GM23248 (cell line): ENCODE results near the gene PRSS3. TPM values are rescaled to one million over a fixed set of nuclear protein-coding genes. Genes with fewer than 3 reads are reported as not detected.

Source experiments
- DNase-seq: peaks from one replicate; pipeline ENCODE4 v3.0.0-alpha.2; 2015
- H2AFZ ChIP-seq: fragments of 200-600 bp; sonication (generic); 2 replicates; pipeline ENCODE4 v1.6.1; 2016; ENCODE audit warnings: antibody characterized with exemption
- H3F3A ChIP-seq: fragments of 200-600 bp; sonication (generic); 2 replicates; pipeline ENCODE4 v1.6.1; 2016; ENCODE audit warnings: mild to moderate bottlenecking, antibody characterized with exemption, mixed run types; ENCODE audit not compliant: insufficient read depth
- H3K27ac ChIP-seq: fragments of 200-600 bp; sonication (generic); 2 replicates; pipeline ENCODE4 v1.5.1; 2016; ENCODE audit warnings: mild to moderate bottlenecking
- H3K27me3 ChIP-seq: fragments of 200-600 bp; sonication (generic); replicated peaks from 2 replicates; pipeline ENCODE4 v1.6.1; 2016; ENCODE audit warnings: mild to moderate bottlenecking; ENCODE audit not compliant: insufficient read depth
- H3K36me3 ChIP-seq: fragments of 200-600 bp; sonication (generic); 2 replicates; pipeline ENCODE4 v1.6.1; 2016; ENCODE audit warnings: low read depth, mild to moderate bottlenecking
- H3K4me1 ChIP-seq: fragments of 200-600 bp; sonication (generic); 2 replicates; pipeline ENCODE4 v1.6.1; 2016; ENCODE audit warnings: mild to moderate bottlenecking; ENCODE audit not compliant: insufficient read depth
- H3K4me2 ChIP-seq: fragments of 200-600 bp; sonication (generic); one replicate; pipeline ENCODE4 v1.6.1; 2016; ENCODE audit warnings: mild to moderate bottlenecking; ENCODE audit not compliant: unreplicated experiment
- H3K4me3 ChIP-seq: fragments of 200-600 bp; sonication (generic); 2 replicates; pipeline ENCODE4 v1.5.1; 2016; ENCODE audit warnings: mild to moderate bottlenecking
- H3K79me2 ChIP-seq: fragments of 200-600 bp; sonication (generic); 2 replicates; pipeline ENCODE4 v1.6.1; 2016; ENCODE audit warnings: mild to moderate bottlenecking; ENCODE audit not compliant: insufficient read depth
- H3K9ac ChIP-seq: fragments of 200-600 bp; sonication (generic); 2 replicates; pipeline ENCODE4 v1.6.1; 2016; ENCODE audit warnings: mild to moderate bottlenecking
- H3K9me2 ChIP-seq: fragments of 200-600 bp; sonication (generic); 2 replicates; pipeline ENCODE4 v1.6.1; 2016; ENCODE audit warnings: mixed run types, mild to moderate bottlenecking, moderate library complexity; ENCODE audit not compliant: insufficient read depth
- H3K9me3 ChIP-seq: fragments of 200-600 bp; sonication (generic); one replicate; pipeline ENCODE4 v1.6.1; 2017; ENCODE audit warnings: low read depth
- H4K20me1 ChIP-seq: fragments of 200-600 bp; sonication (generic); 2 replicates; pipeline ENCODE4 v1.6.0; 2016; ENCODE audit not compliant: insufficient read depth
- EZH2 ChIP-seq: fragments of 200-600 bp; sonication (generic); IDR thresholded peaks from 2 replicates; pipeline ENCODE4 v1.6.1; 2018; ENCODE audit warnings: antibody characterized with exemption, mild to moderate bottlenecking; ENCODE audit not compliant: insufficient read depth, poor library complexity, severe bottlenecking
- EZH2phosphoT487 ChIP-seq: fragments of 200-600 bp; sonication (generic); IDR thresholded peaks from 2 replicates; pipeline ENCODE4 v1.6.1; 2018; ENCODE audit warnings: antibody characterized with exemption, moderate library complexity, mild to moderate bottlenecking, low read depth; ENCODE audit not compliant: insufficient read depth
- WGBS, 2 experiments: methylation state at CpG; one replicate each; pipeline ENCODE4 v1.1.6; 2015 to 2017; ENCODE audit warnings: low lambda C conversion rate in 2 of 2, low coverage in 1 of 2; ENCODE audit errors: missing lambda C conversion rate in 2 of 2; 5-methylcytosine and 5-hydroxymethylcytosine counted together
- in situ Hi-C: fragments of 300-500 bp; cut with MboI; formaldehyde crosslinking; loops from 2 replicates; pipeline ENCODE4 v1.15.0; 2020
- polyA plus RNA-seq: library from polyadenylated mRNA; unstranded; fragments of >200 nt; fragmentation: Nextera tagmentation; extraction: Ambion mirVana; gene quantifications from 2 replicates; pipeline ENCODE4 v1.2.1, GENCODE V29; 2016
- total RNA-seq: library from RNA; depleted of rRNA; stranded (reverse); fragments of >200 nt; shearing (Covaris generic); gene quantifications from 2 replicates; pipeline ENCODE4 v1.2.3, GENCODE V29; 2014

PRSS3 gene
- total and polyA plus RNA-seq, 2 experiments from 2014 or later: 15.1 to 48.2 TPM

DNA sequence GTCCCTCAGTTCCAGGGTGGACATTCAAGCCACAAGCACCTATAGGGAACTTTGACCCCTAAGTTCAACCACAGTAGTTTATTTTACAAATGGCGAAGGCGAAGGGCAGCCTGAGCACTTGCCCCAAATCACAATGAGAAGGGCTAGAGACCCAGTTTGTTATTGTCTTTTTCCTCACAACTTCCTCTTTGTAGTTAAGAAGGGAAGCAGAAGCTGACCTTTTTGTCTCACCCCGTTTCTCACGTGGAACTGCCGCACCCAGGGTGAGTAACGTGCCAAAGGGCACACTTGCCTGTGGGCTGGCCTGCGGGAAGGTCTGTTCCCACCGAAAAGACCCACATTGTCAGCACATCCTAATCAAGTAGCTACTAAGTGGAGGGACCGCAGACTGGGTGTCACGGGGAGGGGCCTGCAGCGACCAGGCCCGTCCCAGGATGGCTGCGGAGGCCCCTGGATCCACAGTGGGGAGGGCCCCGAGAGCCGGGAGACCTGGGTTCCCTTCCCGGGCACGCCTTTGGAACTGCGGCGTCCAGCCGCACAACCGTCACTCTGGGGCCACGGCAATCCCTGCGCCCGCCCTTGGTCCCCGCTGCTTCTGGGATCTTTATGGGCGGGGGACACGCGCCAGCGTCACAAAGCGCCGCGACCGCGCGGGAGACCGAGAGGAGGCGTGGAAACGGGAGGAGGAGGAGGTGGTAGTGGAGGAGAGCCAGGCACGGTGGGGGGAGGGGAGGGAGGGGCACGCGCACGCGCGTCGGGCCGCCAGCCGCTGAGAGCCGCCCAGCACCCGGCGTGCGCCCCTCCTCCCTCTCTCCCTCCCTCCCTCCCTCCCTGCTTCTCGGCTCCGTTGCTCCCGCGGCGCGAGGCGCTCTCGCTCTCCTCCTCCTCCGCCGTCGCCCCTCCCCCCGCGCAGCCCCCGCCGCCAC lies 21.2 kb downstream of the PRSS3 start, which contains the start of gene UBE2R2:
UBE2R2 (plus strand) TSS at position 834 of the 926 bp plus-strand sequence. CDS start 598 bp downstream, outside the sequence.
- peaks cover 34% of the 10 kb centered on the region for H3K79me2 ChIP-seq
- H3K36me3 ChIP-seq: no peaks in the 10 kb centered on the region
- H3K27ac ChIP-seq: peak within 1 kb of the TSS; percentile 95
- no peaks in the 10 kb centered on the region for H3K9me3 ChIP-seq
- no peaks in the 10 kb centered on the region for H3K27me3 ChIP-seq
- peak within 1 kb of the TSS; percentile 99 for H3K9ac ChIP-seq
- H4K20me1 ChIP-seq: peaks cover 6% of the 10 kb centered on the region; the same call in 1 of the 2 replicates
- peaks cover 54% of the 10 kb centered on the region for H3F3A ChIP-seq
- H3K4me1 ChIP-seq: peaks cover 45% of the 10 kb centered on the region
- H3K9me2 ChIP-seq: no peaks in the 10 kb centered on the region
- WGBS, 2 experiments: 5 to 7% methylated on average over 37 to 59 of the region's 66 CpGs
- peak; percentile 93 for DNase-seq
- peak within 1 kb of the TSS; percentile 75 for H3K4me2 ChIP-seq
- H2AFZ ChIP-seq: peak within 1 kb of the TSS; percentile 74
- H3K4me3 ChIP-seq: peak within 1 kb of the TSS; percentile 87
- in situ Hi-C loops: no loop called here
- TF ChIP-seq EZH2phosphoT487: no peak
- TF ChIP-seq EZH2: no peak

- peak; percentile 89 for DNase-seq
- H3K9ac ChIP-seq: peak overlapping the region; percentile 99
- TF ChIP-seq EZH2: no peak
- no peak for TF ChIP-seq EZH2phosphoT487
- H3K4me1 ChIP-seq: peaks cover 45% of the 10 kb centered on the region
- H3K79me2 ChIP-seq: peaks cover 43% of the 10 kb centered on the region
- no peaks in the 10 kb centered on the region for H3K36me3 ChIP-seq
- in situ Hi-C loops: no loop called here
- 1 to 3% methylated on average over 32 to 54 of the region's 81 CpGs for WGBS, 2 experiments
- peak overlapping the region; percentile 87 for H3K4me3 ChIP-seq
- H4K20me1 ChIP-seq: peaks cover 6% of the 10 kb centered on the region; the same call in 1 of the 2 replicates
- peaks cover 54% of the 10 kb centered on the region for H3F3A ChIP-seq
- 0 out of 2 replicates have a peak overlapping the region, but pooled peaks have one; percentile 36 for H2AFZ ChIP-seq
- no peaks in the 10 kb centered on the region for H3K9me3 ChIP-seq
- H3K27ac ChIP-seq: peak overlapping the region; percentile 95
- H3K27me3 ChIP-seq: no peaks in the 10 kb centered on the region
- no peaks in the 10 kb centered on the region for H3K9me2 ChIP-seq
- H3K4me2 ChIP-seq: peak overlapping the region; percentile 58
Observed at GRCh38 chr9:33817327-33818166, 22.2 kb downstream of the PRSS3 start.

DNA sequence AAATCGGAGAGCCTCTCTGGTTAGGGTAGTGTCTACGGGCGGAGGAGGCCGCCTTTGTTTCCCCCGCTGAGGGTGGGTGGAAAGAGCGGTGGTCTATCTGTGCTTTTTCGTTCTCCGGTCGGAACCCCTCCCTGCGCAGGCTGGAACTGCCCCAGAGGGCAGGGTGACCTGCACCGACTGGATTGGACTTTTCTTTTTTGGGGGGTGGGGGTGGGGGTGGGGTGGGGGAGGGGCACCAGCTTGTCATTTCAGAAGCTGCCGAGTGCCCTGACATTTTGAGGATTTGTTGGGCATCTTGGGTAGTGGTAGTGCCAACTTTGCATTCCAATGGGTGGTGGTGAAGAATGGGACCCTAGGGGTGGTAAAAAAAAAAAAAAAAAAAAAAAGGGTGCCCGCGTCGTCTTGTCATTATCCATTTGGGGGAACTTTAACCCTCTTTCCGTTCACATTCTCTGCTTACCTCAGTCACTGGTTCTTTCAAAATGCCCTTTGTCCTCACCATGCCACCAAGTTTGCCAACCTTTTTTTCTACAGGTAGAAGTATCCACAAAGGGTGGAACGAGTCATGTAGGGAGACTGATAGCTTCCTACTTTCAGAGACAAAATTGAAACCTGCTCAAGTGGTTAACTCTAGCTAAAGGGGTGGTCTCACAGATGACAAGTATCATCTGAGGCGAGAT lies 22.9 kb downstream of the PRSS3 start:
- no peaks in the 10 kb centered on the region for H3K9me3 ChIP-seq
- H4K20me1 ChIP-seq: peaks cover 6% of the 10 kb centered on the region; the same call in 1 of the 2 replicates
- peak overlapping the region; percentile 87 for H3K4me3 ChIP-seq
- H3K79me2 ChIP-seq: peaks cover 51% of the 10 kb centered on the region
- 0 out of 2 replicates have a peak overlapping the region, but pooled peaks have one; percentile 0 for H2AFZ ChIP-seq
- H3K9me2 ChIP-seq: no peaks in the 10 kb centered on the region
- no peak for DNase-seq
- H3K4me1 ChIP-seq: peaks cover 41% of the 10 kb centered on the region
- no peaks in the 10 kb centered on the region for H3K27me3 ChIP-seq
- H3K4me2 ChIP-seq: peak overlapping the region; percentile 96
- H3F3A ChIP-seq: peaks cover 50% of the 10 kb centered on the region
- TF ChIP-seq EZH2 (no peak), EZH2phosphoT487 (no peak)
- 2 to 3% methylated on average over 9 to 18 of the region's 18 CpGs for WGBS, 2 experiments
- peak overlapping the region; percentile 99 for H3K9ac ChIP-seq
- in situ Hi-C loops: no loop called here
- peak overlapping the region; percentile 95 for H3K27ac ChIP-seq
- no peaks in the 10 kb centered on the region for H3K36me3 ChIP-seq
